Measurements from ENCODE around the gene KCP.

The KCP gene

GRCh38 chr7:128836729-128837348 is 73.7 kb downstream of the KCP start:
- DNase-seq: no peak

- DNase-seq: no peak
Measured at GRCh38 chr7:128835790-128836641, 74.5 kb downstream of the KCP start.

DNA sequence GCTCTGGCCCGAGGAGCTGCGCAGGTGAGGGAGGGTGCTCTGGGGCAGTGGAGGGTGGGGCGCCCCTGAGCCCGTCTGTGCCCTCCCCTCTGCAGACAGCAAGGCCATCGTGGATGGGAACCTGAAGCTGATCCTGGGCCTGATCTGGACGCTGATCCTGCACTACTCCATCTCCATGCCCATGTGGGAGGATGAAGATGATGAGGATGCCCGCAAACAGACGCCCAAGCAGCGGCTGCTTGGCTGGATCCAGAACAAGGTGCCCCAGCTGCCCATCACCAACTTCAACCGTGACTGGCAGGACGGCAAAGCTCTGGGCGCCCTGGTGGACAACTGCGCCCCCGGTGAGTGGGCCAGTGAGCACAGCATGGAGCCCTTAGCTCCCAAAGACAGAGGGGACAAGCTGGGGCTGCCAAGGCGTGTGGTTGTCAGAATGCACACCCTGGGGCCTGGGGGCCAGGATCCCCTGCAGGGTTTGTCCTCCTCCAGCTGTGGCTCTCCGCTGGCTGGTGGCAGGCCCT is 75.2 kb downstream of the KCP start:
- no peak for DNase-seq

DNA sequence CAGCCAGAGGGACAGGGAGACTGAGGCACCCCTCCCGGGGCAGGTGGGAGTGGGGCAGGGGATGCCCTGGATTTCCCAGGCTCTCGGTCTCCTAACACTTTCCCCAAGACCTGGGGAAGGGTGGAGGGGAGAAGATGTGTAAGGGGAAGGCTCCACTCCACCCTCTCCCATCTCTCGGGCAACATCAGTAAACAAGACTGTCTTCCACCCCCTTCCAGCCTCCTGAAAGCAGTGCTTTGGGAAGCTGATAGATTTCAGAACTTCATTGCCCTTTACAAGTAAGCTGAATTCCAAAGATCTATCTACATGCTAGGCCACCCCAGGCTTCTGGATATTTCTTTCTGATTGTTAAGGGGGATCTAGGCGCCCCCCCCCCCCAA is 76.6 kb downstream of the KCP start:
- no peak for DNase-seq

- no peak for DNase-seq
Measured at GRCh38 chr7:128833148-128833945, 77.2 kb downstream of the KCP start.

DNA sequence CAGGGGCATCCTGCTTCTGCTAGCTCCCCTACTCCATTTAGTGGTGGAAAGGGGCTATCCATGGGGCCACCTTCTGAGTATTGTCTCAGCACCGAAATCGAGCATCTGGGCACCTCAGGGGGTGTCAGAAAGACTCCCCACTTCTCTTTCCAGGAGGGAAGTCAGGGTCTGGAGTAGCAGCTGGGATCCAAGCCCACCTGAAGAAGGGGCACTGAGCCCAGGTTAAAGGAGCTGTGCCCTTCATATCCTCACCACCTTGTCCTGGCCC is 77.7 kb downstream of the KCP start:
- no peak for DNase-seq

DNA sequence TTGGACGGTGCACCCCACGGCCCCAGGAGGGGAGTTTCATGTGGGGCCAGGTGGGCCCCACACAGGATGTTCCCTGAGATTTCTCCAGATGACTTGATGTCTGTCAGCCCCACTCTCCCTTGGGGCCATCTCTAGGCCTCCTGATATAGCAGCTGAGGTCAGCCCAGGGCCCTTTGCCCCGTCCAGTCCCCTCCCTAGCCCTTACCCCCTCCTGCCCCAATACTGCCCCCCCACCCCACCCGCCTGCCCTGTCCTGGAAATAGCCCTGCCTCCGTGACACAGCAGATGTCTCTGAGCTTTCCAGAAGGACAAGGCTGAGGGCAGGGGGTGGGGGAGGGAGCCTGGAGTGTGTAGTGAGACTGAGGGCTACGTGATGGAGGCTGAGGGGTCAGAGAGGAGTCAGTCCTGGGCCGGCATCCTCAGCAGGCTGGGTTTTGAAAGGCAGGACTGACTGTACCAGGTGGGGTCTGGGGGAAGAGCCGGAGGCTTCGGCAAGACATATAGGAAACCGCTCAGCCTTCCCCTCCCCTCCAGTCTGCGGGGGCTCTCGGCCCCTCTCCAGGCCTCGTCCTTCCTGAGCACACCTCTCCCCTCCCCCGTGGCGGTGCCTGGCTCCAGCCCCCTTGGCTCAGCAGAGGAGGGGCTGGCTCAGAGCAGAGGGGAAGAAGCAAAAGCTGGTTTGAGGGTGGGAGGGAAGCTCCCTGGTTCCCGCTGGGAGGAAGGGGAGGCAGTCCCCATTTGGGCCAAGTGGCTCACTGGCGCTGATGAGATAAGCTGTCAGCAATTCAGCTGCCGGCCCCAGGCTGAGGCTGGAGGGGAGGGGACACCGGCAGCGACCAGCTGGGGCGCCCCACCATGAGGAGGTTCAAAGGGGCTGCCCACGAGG is 78.3 kb downstream of the KCP start:
- DNase-seq: no peak

- DNase-seq: no peak
Measured at GRCh38 chr7:128831178-128831993, 79.1 kb downstream of the KCP start.

DNA sequence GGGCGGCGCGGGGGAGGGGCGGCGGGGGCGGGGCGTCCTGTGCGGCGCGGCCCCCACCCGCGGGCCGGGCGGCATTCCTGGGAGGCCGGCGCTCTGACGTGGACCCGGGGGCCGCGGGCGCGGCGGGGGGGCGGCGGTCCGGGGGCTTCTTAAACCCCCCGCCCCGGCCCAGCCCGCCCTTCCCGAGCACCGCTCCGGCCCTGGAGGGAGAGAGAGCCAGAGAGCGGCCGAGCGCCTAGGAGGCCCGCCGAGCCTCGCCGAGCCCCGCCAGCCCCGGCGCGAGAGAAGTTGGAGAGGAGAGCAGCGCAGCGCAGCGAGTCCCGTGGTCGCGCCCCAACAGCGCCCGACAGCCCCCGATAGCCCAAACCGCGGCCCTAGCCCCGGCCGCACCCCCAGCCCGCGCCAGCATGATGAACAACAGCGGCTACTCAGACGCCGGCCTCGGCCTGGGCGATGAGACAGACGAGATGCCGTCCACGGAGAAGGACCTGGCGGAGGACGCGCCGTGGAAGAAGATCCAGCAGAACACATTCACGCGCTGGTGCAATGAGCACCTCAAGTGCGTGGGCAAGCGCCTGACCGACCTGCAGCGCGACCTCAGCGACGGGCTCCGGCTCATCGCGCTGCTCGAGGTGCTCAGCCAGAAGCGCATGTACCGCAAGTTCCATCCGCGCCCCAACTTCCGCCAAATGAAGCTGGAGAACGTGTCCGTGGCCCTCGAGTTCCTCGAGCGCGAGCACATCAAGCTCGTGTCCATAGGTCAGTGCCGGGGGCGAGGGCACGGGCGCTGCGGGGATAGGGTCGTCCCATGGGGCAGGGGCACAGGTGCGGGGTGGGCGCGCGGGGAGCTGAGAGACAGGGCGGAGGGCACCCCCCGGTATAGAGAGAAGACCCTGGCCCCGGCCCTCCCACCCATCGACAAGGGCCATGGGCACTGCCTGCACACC is 80.0 kb downstream of the KCP start, which contains the start of gene FLNC:
Gene FLNC (plus strand): TSS at position 176 of the 947 bp plus-strand sequence. CDS start 232 bp downstream, at position 408.
- DNase-seq: no peak

GRCh38 chr7:128829391-128830166 is 80.9 kb downstream of the KCP start:
- no peak for DNase-seq

DNA sequence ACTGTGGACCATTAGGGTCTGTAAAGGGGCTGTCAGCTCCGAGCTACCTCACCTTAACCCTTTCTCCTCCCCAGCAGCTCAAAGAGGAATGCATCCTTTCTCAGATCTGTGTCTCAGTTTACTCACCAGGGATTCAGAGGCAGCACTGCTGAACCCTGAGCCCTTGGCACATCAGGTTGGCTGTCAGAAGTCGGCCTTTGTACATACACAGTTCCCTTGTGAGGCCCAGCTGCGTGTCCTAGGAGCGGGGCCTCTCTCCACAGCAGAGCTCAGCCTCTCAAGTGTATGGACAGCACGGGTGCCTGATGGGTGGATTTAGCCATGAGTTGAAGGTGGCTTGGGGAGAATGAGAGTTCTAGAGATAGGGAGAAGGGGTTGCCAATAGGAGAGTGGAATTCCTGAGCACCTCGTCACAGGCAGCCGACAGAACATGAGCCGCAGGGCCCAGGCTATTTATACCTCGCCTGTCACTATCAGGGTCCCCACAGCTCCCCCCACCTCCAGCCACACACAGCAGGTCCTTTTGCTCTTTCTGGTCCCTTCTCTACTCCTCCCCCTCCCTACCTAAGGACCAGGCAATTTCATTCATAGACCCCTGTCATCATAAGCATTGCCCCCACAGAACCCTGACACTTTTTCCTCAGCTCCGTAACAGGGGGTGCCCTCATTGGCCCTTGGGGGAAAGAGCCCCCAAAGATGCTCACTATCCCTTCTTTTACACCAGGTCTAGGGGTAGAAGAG is 82.4 kb downstream of the KCP start:
- DNase-seq: no peak

GRCh38 chr7:128827248-128827958 is 83.1 kb downstream of the KCP start:
- no peak for DNase-seq

- DNase-seq: no peak
Measured at GRCh38 chr7:128826916-128827247, 83.6 kb downstream of the KCP start.

Measured in GF-D8 (cell line).